Midbrain (tissue), 1 donor: ENCODE data around the gene PNKD.
"Not testable (repeated sequence)": the region's sequence is repeated elsewhere in the genome, so short reads cannot be mapped to it uniquely, and the experiment has no call there.

ENCODE experiments used
- DNase-seq: peaks from one replicate; lab custom pipeline; 2025; lab: John Stamatoyannopoulos, UW

PNKD gene

DNA sequence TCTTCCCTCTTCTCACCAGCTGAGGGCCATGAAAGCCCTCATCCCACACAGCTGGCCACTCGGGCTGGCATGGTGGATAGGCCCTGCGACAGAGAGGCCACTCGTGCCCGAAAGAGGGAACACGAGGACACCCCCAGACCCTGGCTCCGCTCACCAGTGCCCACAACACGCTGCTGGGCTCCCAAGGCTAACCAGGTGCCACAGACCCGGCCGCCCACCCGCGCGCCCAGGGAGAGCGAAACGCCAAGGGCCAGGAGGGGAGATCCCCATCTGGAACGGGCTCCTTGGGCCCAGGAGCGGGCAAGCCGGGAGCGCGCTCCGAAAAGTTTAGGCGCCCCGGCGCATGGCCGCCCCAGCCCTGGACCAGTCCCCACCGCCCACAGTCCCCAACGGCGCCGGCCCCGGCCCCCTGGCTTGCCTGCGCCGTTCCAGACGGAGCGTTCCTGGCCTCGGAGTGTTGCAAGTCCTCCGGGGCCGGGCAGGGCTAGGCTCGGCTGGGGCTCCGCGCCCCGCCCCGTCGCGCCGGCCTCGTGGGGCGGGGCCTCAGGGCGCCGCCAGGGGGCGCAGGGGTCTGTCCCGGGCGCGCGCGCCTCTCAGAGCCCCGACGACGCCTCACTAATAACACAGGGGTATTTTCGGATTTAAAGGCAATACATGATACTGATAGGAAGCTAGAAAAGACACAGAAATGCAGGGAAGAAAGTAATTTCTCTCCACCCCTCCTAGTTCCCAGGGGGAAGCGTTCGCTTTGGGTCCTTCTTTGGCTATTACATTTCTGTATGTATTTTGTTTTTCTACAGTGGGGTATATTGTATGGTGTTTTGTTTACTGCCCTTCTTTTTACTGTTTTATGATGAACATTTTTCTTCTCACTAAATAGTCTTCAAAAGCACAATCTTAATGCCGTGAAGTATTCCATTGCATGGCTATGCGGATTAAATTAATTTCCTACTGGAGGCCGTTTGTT, 22.0 kb downstream of the PNKD start, which contains the start of gene TMBIM1:
Gene TMBIM1, minus strand, starts transcription at position 456 of the 967 bp plus-strand sequence. CDS start 10,362 bp downstream, outside the sequence.
- DNase-seq: peak; percentile 77

DNA sequence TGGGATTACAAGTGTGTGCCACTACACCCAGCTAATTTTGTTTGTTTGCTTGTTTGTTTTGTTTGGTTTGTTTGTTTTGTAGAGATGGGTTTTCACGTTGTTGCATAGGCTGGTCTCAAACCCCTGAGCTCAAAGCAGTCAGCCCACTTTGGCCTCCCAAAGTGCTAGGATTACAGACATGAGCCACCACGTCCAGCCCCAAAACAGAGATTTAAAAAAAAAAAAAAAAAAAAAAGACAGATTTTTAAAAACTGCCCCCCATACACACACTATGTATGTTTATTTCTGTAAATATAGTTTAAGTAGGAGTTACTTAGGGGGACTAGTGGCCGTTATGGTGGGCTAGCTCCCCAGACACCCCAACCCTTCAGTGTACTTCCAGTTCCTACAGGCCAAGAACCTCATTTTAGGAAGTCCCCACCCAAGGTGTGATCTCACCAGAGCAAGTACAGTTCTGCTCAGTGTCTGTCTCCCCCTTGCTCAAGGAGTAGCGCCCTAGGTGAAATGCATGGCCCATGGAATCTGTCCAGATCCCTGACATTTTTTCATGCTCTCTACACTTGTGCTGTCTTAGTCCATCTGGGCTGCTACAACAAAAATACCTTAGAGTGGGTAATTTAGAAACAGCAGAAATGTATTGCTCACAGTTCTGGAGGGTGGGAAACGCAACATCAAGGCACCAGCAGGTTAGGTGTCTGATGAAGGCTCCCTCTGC, 23.6 kb downstream of the PNKD start:
- no peak for DNase-seq

DNA sequence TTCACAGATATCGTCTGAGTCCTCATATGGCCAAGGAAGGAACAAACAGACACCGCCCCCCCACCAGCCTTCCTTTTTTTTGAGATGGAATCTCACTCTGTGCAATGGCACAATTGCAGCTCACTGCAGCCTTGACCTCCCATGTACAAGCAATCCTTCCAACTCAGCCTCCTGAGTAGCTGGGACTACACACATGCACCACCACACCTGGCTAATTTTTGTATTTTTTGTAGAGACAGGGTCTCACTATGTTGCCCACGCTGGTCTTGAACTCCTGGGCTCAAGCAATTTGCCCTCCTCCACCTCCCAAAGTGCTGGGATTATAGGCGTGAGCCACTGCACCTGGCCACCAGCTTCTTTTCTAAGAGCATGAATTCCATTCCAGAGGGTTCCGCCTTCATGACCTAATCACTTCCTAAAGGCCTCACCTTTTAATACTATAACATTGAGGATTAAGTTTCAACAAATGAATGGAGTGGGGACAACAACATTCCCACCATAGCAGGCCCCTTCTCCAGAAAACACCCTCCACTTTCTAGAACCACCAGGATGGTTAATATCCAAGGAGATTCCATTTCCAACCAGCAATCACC, 24.2 kb downstream of the PNKD start:
- DNase-seq: no peak

DNA sequence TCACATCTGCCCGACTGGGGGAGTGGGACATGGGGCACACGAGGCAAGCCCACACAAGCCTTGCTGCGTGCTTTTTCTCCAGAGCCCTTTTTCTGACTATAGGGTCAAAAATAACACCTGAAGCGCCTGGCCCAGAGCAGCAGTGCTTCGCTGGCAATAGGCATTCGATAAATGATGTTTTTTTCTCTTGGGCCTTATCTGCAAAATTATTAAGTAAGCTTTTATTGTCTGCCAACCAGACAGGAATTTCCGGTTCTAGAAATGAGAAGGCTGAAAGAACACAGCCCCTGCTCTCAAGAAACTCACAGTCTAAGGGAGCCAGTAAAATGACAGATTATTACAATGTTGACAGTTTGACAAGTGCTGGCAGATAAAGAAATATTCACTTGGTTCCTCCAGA, 24.7 kb downstream of the PNKD start:
- no peak for DNase-seq

DNA sequence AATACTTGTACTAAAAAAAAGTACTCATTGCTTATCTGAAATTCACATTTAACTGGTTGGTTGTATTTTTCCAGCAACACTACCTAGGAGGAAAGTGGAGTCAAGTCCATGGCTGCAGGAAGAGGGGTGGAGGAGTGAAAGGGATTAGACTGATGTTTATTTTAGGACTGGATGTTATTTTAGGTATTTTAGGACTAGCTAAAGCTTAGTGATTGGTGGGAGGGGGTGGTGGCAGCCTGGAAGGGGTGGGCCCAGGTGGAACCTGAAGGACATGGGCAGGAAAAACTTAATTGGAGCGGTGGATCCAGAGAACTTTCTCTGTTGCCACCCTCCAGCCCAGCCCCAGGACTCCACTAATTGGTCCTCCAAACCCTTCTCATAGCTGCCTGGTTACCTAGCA, 25.9 kb downstream of the PNKD start:
- DNase-seq: no peak

DNA sequence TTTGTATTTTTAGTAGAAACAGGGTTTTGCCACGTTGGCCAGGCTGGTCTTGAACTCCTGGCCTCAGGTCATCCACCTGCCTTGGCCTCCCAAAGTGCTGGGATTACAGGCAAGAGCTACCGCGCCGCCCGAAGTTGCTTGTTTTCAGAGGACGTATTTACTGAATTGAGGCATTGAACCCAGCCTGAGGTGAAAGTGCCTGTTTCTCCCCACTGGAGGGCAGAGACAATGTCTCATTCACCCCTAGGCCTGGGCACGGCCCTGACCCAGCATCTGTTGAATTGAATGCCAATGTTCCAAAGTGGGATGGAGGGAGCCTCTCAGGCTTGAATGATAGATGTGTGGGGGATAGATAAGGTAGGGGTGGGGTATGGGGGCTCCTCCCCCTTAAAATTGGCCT, 26.5 kb downstream of the PNKD start:
- peak; percentile 70 for DNase-seq

DNA sequence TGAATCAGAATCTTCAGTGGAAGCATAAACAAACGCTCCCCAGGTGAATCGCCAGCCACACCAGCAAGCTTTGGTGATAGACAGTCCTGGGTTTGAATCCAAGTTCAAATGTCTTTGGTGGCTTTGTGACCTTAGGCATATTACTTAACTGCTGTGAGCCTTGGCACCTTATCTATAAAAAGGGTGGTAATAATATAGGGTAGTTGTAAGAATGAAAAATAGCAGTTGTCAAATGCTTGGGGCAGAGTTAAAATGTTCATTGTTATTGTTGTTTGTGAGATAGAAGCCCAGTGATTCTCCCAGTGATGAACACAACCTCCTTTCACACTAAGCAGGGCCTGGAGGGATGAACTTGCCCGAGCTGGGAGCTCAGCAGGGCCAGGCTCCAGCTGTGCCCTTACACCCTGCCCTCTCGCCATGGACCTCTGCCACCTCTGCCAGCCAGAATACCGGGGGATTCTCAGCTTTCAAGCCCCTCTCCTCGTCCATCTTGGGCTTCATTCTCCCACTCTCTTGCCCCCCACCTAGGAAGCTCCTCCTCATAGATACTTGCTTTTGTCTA, 28.1 kb downstream of the PNKD start:
- DNase-seq: peak; percentile 54

DNA sequence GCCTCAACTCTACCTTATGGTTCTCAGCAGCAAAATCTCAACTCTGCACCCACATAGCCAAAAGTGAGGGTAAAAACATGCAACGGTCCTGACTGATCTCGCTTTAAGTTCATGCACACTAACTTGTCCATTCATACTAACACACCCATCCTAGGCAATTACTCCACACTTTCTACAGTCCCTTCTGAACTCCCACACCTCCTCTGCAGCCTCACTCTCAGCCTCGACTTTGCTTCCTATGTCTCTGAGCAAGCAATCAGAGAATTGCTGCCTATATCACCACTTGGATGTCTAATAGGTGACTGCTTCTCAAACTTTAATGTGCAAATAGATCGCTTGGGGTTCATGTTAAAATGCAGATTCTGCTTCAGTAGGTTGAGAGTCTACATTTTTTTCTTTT, 29.8 kb downstream of the PNKD start:
- no peak for DNase-seq

DNA sequence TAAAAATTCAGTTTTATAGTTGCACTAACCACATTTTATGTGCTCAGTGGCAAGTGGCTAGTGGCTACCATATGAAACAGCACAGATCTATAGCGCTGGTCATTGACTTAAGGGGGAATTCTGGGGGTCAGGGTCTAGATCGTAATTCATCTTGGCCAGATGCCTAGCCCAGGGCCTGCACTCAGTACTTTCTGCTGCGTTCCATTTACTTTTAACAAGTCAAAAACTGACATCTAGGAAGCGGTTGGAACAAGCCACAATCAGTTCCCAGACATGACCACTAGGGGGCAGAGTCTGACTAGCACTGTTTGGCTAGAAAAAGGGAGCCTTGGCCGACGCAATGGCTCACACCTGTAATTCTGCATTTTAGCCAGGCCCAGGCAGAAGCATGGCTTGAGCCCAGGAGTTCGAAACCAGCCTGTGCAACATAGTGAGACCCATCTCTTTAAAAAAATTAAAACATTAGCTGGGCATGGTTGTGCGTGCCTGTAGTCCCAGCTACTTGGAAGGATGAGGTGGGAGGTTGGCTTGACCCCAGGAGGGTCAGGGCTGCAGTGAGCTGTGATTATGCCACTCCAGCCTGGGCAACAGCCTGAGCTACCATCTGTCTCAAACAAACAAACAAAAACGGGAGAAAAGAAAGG, 31.0 kb downstream of the PNKD start:
- DNase-seq: peak; percentile 82

DNA sequence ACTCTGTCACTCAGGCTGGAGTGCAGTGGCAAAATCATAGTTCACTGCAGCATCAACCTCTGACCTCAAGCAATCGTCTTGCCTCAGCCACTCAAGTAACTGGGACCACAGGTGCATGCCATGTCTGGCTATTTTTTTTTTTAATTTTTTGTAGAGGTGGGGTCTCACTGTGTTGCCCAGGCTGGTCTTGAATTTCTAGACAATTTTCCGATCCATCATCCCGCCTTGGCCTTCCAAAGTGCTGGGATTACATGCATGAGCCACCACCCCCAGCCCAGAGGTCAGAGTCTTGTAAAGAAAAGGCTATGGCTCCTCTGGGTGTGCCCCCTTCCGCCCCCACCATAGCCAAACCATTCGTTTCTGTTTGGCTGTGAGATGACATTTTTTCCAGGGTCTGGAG, 35.1 kb downstream of the PNKD start:
- DNase-seq: no peak

DNA sequence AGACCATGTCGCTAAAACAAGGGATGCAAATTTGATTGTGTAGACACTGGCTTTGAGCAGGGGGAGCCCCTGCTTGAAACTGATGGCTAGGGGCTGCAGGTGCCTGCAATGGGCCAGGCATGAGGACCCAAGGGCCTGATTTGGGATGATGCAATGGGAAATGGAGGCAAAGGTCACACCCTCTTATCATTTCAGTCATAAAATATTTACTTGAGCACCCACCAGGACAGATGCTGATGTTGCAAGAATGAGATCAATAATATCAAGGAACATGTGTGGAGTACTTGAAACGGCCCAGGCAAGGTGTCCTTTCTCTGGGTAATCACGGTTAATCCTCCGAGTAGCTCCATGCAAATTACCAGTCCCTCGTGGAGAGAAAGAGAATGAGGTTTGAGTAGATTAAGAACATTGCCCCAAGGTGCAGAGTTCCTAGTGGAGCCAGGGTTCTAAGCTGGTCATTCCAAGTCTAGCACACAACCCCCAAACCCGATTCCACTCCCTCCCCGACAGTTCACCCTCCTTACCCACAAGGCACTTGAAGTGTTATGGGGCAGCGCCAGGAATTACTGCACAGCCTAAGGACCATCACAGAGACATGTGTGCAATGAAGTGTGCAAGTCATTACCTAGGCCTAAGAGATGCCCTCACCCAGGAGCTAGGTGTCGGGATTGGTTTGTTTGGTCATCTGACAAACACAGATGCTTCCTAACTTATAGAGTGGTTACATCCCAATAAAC, 36.0 kb downstream of the PNKD start:
- no peak for DNase-seq

DNA sequence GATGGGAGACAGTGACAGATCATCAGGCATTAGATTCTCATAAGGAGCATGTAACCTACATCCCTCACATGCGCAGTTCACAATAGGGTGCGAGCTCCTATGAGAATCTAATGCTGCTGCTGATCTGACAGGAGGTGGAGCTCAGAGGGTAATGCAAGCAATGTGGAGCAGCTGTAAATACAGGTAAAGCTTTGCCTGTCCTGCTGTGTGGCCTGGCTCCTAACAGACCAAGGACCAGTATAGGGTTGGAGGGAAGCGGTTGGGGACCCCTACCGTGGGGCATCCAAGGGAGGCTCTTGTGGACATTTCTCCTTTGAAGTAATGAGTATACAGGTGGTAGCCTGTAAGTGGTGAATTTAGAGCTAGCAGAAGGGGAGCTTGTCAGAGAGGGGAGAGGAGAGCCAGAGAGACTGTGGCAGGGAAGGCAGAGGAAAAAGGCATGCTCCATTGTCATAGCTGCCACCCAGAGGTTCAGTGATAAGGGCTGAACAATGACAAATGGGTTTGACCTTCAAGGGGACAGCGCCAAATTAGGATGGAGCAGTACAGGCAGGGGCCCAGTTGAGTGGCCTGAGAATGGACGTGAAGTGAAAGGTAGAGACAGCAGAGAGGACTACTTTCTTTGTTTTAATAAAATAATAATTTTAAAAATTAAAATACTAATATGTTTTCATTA, 37.2 kb downstream of the PNKD start:
- DNase-seq: no peak

DNA sequence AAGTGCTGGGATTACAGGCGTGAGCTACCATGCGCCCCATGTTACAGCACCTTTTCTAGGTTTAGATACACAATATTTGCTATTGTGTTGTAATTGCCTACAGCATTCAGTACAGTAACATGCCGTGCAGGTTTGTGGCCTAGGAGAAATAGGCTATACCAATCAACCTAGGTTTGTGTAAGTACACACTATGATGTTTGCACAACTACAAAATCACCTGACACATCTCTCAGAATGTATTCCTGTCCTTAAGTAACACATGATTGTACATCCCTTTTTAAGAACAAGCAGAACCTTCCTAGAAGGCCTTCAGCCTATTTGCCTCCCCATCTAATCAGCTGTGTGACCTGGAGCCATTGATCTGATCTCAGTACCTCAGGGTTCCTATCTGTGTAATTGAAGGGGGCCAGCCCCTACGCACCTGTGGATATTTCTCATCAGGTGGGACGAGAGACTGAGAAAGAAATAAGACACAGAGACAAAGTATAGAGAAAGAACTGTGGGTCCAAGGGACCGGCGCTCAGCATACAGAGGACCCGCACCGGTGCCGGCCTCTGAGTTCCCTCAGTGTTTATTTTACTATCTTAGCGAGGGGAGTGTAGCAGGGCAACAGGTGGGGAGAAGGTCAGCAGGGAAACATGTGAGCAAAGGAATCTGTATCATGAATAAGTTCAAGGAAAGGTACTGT, 40.7 kb downstream of the PNKD start:
- DNase-seq: no peak

DNA sequence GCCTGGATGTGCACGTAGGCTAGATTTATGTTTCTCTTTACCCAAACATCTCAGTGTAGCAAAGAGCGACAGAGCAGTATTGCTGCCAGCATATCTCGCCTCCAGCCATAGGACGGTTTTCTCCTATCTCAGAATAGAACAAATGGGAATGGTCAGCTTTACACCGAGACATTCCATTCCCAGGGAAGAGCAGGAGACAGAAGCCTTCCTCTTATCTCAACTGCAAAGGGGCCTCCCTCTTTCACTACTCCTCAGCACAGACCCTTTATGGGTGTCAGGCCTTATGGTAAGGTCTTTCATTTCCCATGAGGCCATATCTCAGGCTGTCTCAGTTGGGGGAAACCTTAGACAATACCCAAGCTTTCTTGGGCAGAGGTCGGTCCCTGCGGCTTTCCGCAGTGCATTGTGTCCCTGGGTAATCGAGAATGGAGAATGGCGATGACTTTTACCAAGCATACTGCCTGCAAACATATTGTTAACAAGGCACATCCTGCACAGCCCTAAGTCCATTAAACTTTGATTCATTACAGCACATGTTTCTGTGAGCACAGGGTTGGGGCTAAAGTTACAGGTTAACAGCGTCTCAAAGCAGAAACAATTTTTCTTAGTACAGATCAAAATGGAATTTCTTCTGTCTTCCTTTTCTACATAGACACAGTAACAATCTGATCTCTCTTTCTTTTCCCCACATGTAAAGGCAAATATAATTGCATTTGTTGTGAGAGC, 41.4 kb downstream of the PNKD start:
- DNase-seq: not testable (repeated sequence)

DNA sequence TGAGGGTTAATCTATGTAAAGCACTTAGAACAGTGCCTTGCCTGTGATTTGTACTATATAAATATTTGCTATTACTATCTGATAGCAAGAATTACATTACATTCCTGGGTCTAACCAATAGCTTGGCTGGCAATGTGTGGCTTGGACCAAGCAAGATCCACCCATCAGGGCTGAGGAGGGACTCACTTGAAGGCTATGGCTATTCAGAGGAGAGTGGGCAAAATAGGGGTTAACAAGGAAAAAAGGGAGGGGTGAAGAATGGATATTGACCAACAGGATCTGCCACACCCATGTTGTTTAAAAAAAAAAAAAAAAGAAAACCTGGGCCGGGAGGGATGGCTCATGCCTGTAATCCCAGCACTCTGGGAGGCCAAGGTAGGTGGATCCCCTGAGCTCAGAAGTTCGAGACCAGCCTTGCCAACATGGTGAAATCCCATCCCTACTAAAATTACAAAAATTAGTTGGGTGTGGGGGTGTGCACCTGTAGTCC, 42.0 kb downstream of the PNKD start:
- no peak for DNase-seq

DNA sequence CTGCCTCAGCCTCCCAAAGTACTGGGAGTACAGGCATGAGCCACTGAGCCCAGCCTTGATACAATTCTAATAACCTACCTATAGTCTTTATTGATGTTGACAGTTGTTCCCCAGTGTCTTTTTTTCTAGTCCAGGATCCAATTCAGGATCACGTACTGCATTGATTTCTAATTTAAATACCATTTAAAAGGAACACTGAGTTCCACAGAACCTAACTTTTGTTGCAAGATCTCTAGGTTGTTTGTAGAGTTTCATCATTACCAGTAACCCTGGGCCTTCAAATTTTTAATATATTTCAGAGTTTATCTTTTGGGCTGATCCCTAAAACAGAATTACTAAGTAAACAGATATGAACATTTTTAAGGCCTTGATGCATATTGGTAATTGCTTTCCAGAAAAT, 43.0 kb downstream of the PNKD start:
- DNase-seq: no peak

DNA sequence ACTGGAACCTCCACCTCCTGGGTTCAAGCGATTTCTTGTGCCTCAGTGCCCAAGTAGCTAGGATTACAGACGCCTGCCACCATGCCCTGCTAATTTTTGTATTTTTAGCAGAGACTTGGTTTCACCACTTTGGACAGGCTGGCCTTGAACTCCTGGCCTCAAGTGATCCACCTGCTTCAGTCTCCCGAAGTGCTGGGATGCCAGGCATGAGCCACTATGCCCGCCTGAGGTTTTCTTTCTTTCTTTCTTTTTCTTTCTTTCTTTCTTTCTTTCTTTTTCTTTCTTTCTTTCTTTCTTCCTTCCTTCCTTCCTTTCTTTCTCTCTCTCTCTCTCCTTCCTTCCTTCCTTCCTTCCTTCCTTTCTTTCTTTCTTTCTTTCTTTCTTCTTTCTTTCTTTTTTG, 44.4 kb downstream of the PNKD start:
- DNase-seq: not testable (repeated sequence)

DNA sequence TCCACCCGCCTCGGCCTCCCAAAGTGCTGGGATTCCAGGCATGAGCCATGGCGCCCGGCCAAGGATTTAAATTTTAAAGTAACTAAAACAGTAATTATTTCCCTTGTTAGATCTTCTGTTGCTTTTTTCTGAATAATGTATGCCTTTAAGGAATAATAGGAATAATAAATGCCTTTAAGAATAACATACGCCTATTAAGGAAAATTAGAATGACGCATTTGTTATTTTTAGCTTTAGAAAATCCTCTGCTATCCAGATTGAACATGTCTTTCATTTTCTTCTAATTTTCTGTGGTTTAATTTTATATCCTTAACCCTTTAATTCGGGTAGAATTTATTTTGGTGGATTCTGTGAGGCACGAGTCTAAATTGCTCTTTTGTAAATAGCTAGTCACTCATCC, 45.1 kb downstream of the PNKD start:
- DNase-seq: no peak

DNA sequence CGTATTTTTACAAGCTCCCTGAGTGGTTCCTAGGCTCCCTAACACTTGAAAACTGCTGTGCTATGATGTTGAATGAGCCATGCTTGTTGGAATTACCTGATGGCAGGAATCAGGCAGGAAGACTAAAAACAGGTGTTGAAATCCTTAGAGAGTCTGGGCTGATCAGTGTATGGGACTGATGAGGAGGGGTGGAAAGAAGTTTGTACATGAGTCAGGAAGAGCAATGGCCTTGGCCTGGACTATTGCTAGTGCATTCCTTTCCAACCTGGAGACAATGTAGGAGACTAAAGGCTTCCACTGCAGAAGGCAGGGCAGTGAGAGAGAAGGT, 46.9 kb downstream of the PNKD start:
- no peak for DNase-seq
